PC-3 (cell line): ENCODE results near the gene USP15.

Experiments used
- CTCF ChIP-seq: fragments of 300-600 bp; sonication (generic); conservative IDR thresholded peaks from 2 replicates; pipeline ENCODE4 v1.5.1; 2017; ENCODE audit warnings: antibody characterized with exemption, low read depth, mild to moderate bottlenecking, low read length
- EZH2 ChIP-seq: fragments of 300-600 bp; sonication (generic); IDR thresholded peaks from one replicate; pipeline ENCODE4 v1.6.1; 2017; ENCODE audit warnings: antibody characterized with exemption, mild to moderate bottlenecking, low read length; ENCODE audit not compliant: unreplicated experiment
- EZH2phosphoT487 ChIP-seq: fragments of 300-600 bp; sonication (generic); IDR thresholded peaks from 2 replicates; pipeline ENCODE4 v1.6.1; 2018; ENCODE audit warnings: mild to moderate bottlenecking, antibody characterized with exemption, low read length, borderline replicate concordance

- TF ChIP-seq CTCF (no peak), EZH2phosphoT487 (no peak), EZH2 (no peak)
These were observed 141.4 kb downstream of the USP15 start for GRCh38 chr12:62401631-62402030.
